HG03457 (cell line): ENCODE results near the gene HSPA4L.

Experiments
- ATAC-seq: cut with Tn5 transposase; IDR thresholded peaks from one replicate; pipeline ENCODE4 v1.9.1; 2021; ENCODE audit warnings: moderate number of reproducible peaks; ENCODE audit not compliant: unreplicated experiment

Gene HSPA4L

GRCh38 chr4:127782275-127783025 is at the start of gene HSPA4L:
HSPA4L (plus strand) TSS chr4:127782322; CDS start chr4:127782551, 229 bp downstream.
- ATAC-seq, result peak; percentile 23

- ATAC-seq, result no peak
Measured at GRCh38 chr4:127732623-127733328, 49.3 kb upstream of the HSPA4L start.

DNA sequence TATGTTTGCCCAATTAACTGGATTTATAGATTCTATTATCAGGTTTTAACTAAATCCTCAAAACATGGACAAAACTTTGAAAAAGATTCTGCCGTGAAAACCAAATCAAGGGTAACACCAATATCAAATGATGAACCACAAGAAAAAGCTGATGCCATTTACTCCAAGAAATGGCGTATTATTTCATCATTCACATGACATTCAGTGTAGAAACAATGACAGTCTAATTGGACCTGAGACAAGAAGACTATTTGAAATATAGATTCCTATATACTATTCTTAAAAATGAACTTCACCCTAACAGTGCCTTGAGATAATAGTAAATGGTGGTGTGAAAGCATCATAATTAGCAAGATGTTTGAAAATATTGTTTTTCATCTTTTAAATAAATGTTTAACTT is 47.1 kb upstream of the HSPA4L start:
- ATAC-seq, result no peak

DNA sequence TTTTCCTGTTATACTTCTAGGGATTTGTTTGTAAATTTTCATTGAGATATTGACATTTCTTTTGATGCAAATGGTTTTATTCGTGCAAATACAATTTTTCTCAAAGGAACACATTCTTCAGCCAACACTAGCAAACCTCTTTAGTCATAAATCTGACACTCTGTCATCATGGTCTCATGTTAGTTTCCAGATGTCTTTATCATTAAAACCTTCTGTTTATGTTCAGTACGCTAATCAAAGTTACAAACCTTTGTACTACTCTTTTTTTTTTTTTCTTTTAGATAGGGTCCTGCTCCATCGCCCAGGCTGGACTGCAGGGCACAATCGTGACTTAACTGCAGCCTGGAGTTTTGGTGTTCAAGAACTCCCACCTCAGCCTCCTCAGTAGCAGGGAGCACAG is 44.8 kb upstream of the HSPA4L start:
- no peak for ATAC-seq

DNA sequence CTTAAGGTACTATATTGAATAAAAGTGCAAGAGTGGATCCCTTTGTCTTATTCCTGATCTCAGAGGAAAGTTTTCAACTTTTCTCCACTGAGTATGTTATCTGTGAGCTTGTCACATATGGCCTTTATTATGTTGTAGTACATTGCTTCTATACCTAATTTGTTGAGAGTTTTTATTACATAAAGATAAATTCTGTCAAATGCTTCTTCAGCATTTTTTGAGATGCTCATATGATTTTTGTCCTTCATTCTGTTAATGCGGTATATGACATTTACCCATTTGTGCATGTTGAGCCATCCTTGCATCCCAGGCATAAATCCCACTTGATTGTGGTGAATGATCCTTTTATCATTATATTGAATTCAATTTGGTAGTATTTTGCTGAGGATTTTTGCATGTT is 40.9 kb upstream of the HSPA4L start:
- no peak for ATAC-seq

DNA sequence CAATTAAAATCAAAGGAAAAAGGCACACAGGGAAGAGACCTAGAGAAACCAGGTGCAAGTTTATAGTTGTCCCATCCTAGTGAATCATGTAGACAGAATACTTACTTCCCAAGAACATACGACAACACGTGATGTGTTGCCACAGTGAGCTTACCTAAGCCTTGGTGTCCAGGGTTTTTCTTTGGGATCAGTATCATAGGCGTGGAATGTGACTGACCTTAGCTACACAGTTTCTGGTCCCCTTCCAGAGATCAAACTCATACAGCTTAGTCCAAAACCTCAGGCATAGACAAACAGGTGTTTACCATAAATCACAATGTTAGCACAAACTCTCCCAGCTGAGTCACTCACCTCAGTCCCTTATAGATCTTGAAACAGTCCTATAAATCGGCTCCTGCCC is 34.2 kb upstream of the HSPA4L start:
- ATAC-seq, result no peak

DNA sequence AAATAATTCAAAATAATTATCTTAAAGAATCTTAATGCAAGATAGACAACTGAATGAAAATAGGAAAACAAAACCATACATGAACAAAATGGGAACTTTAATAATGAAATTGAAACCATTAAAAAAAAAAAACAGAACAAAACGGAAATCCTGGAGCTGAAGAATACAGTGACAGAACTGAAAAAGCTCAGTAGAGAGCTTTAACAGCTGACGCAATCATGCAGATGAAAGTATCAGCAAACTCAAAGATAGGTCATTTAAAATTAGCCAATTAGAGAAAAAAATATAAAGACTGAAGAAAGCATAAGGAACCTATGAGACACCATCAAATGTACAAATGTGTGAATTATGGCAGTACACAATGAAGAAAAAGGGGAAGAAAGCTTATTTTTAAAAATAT is 33.2 kb upstream of the HSPA4L start:
- no peak for ATAC-seq

DNA sequence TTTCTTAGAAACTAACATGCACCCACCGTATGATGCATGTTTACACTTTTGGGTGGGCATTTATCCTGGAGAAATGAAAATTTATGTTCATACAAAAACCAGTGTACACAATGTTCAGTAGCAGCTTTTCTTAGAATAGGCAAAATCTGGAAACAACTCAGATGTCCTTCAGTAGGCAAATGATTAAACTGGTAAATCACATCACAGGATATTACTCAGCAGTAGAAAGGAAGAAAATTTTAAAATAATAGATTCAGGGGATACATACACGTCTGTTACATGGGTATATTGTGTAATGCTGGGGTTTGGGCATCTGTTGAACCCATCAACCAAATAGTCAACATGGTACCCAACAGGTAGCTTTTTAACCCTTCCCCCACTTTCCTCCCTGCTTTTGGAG is 25.2 kb upstream of the HSPA4L start:
- no peak for ATAC-seq

GRCh38 chr4:127759228-127759820 is 22.8 kb upstream of the HSPA4L start:
- ATAC-seq, result peak; percentile 91

GRCh38 chr4:127759893-127760292 is 22.2 kb upstream of the HSPA4L start:
- ATAC-seq, result no peak

DNA sequence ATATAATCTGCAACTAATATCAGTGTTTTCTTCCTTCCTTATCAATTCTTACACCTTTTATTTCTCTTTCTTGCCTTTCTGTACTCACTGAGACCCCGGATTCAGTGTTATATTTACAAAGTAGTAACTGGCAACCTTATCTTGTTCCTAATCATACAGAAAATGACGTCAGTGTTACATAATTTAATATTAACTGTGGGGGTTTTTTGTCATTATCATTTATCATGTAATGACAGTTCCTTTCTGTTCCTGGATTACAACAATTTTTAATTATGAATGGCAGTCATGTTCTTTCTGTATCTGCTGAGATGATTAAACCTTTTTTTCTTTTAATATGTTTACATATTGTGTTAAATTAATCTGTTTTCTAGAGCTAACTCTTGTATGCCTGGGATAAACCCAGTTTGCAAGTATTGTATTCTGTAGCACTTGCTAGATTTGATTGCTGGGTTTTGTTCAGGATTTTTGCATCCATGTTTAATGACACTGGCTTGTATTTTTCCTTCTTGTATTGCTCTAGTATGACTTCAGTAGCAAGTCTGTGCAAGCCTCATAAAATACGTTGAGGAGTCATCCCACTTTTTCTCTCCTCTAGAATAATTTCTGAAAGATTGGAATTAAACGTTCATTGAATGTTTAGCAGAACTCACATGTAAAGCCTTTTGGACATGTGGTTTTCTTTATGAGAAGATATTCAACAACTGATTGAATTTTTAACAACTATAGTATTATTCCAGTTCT is 10.4 kb upstream of the HSPA4L start:
- no peak for ATAC-seq

GRCh38 chr4:127772769-127773671 is 9.1 kb upstream of the HSPA4L start:
- no peak for ATAC-seq

- no peak for ATAC-seq
Measured at GRCh38 chr4:127775843-127776242, 6.3 kb upstream of the HSPA4L start.

GRCh38 chr4:127776620-127777019 is 5.5 kb upstream of the HSPA4L start:
- ATAC-seq, result no peak

GRCh38 chr4:127777487-127777886 is 4.6 kb upstream of the HSPA4L start:
- ATAC-seq, result no peak

- ATAC-seq, result no peak
Measured at GRCh38 chr4:127778102-127778501, 4.0 kb upstream of the HSPA4L start.

GRCh38 chr4:127780598-127780997 is 1.5 kb upstream of the HSPA4L start:
- no peak for ATAC-seq

DNA sequence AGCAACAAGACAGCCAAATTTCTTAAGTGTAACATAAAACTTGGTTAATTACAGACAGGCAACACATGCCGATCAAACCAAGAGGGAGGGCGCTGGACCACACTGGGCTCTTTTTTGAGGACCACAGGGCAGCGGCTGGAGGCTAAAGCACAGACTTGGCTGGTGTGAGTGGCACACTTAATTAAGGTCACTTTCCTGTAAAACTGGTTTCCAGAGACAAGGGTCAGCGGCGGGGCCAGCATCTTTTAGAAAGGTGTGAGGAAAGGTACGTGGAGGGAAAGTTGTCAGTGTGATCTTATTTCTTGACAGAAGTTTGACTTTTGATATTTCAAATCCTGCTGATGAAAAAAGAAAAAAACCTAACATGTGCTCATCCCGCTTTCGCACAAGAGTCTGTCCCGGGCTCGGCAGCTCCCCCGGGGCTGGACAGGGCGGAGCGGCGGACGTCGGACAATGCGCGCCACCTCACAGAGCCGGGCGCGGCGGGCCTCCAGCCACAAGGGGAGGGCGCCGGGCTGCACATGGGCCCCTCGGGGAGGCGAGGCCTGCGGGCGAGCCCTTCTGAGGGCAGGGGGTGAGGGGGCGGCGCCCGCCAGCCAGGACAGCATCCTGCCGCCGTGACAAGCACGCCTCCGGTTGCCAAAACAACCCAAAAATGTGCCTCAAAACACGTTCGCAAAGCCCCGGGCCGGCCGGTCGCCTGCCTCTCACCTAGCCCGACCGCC is 660 bp upstream of the HSPA4L start:
- ATAC-seq, result peak; percentile 39

DNA sequence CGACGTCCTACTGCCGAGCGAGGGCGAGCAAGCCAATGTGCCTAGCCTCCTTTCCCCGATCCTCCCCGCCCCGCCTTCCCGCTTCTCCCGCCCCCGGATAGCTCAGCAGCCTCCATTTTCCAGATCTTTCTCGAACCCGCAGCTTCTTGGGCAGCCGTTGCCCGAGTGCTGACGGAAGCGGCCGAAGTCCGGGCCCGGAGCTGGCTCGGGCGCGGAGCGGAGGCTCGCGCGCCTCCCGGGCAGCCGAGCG is 172 bp upstream of the HSPA4L start:
- peak; percentile 48 for ATAC-seq
